GM15510 (cell line): ENCODE measurements around the gene SNX5.

Experiments
- POLR2A ChIP-seq: IDR thresholded peaks from 3 replicates; pipeline ENCODE4 v1.6.1; 2011; ENCODE audit warnings: borderline replicate concordance; ENCODE audit not compliant: insufficient read length; ENCODE audit errors: extremely low read depth

Gene SNX5

GRCh38 chr20:17968366-17969277 lies at the start of gene SNX5, which contains the start of gene MGME1:
Gene SNX5 (minus strand): TSS chr20:17968794. CDS start chr20:17968425, 369 bp downstream.
Gene MGME1 (plus strand): TSS chr20:17969018. CDS start chr20:17969860, 842 bp downstream.
- TF ChIP-seq POLR2A, result peak; percentile 98

- no peak for TF ChIP-seq POLR2A
These were observed 49.5 kb upstream of the SNX5 start for GRCh38 chr20:18018100-18018499.

DNA sequence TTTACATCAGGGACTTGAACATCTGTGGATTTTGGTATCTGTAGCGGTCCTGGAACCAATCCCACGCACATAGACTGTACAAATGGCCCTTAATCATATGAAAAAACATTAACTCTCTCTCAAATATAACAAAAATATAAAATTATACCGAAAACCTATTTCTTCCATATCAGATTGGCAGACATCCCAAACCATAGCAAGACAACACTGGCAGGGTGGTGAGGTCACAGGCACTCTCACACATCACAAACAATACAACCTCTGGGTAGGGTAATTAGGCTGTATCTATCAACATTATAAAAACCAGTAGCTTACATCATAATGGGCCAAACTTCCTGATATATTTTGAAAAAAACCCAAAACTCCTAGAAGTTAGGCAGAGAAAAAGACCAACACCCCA lies 48.2 kb upstream of the SNX5 start:
- TF ChIP-seq POLR2A, result no peak

DNA sequence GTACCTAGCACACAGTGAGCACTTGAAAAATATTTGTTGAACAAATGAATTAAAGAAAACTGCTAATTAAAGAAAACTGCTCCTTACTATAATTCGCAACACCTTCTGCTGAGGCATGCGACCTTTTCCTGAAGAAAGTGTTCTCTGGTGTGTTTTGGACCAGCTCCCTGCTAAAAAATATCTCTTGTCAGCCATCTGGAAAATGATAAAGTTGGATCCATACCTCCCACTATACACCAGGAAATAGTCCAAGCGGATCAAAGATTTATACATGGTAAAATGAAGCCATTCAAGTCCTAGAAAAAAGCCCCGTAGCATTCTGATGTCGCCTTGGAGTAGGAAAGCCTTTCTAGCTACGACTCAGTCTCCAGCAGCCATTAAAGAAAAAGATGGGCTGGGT lies 45.8 kb upstream of the SNX5 start:
- TF ChIP-seq POLR2A, result no peak

- TF ChIP-seq POLR2A, result no peak
These were observed 44.3 kb upstream of the SNX5 start for GRCh38 chr20:18012901-18013300.

DNA sequence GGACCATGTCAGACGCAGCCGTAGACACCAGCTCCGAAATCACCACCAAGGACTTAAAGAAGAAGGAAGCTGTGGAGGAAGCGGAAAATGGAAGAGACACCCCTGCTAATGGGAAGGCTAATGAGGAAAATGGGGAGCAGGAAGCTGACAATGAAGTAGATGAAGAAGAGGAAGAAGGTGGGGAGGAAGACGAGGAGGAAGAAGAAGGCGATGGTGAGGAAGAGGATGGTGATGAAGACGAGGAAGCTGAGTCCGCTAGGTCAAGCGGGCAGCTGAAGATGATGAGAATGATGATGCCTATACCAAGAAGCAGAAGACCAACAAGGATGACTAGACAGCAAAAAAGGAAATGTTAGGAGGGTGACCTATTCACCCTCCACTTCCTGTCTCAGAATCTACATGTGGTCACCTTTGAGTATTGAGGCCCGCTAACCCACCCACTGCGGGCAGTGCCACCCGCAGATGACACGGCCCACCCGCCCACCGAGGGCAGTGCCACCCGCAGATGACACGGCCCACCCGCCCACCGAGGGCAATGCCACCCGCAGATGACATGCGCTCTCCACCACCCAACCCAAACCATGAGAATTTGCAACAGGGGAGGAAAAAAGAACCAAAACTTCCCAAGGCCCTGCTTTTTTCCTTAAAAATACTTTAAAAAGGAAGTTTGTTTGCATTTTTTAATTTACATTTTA lies 43.5 kb upstream of the SNX5 start:
- TF ChIP-seq POLR2A, result no peak

GRCh38 chr20:18011482-18011881 lies 42.9 kb upstream of the SNX5 start:
- no peak for TF ChIP-seq POLR2A

DNA sequence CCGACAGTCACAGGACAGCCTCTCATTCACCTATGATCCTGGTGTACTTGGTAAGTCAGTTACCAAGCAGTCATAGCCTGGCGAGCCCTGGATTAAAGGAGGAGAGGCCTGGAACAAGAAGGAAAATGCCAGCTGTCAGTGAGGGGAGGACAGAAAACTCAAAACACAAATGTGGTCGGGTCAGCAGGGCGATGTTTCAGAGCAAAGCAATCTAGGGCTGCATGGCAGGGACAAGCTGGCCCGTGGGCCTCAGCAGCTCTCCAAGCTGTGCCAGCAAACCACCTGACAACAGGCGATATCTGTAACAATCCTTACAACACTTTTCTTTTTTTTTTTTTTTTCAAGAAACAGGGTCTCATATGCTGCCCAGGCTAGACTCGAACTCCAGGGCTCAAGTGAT lies 40.5 kb upstream of the SNX5 start:
- TF ChIP-seq POLR2A, result no peak

- TF ChIP-seq POLR2A, result no peak
These were observed 39.1 kb upstream of the SNX5 start for GRCh38 chr20:18007534-18008292.

- TF ChIP-seq POLR2A, result no peak
These were observed 38.1 kb upstream of the SNX5 start for GRCh38 chr20:18006684-18007083.

- no peak for TF ChIP-seq POLR2A
These were observed 37.4 kb upstream of the SNX5 start for GRCh38 chr20:18005990-18006364.

DNA sequence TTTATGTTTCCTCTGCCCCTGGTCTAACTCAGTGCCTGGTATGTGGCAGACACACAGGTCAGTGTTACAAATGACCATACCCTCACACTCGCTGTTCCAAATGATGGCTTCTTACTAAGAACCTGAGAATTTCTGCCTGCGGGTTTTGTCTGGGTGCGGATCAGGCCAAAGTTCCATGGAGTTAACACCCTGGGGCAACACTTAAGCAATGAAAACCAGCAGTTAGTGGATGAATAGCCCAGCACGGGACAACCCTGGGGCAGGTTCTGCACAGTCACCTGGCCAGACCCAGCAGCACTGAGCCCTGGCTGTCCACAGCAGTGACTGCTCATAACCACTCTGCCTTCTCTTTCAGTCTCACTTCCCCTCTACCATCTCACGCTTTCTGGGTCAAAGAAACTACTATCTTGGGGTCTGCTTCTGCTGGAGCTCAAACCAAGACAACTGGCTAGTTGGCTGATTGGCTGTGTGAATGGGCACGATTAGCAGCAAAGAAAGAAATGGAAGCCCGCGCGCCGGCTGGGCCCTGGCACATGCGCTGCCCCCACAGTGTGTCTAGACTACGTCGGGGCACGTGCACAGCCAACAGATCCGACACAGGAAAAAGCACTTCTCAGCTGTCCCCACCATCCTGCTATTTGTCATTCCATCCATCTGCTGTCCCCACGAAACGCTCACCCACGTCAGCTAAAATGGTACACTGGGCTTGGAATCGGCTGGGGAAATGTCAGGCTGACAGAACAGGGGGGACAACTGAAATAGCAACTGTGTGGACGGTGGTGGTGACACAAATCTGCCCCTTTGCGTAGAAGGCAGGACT lies 36.8 kb upstream of the SNX5 start:
- TF ChIP-seq POLR2A, result no peak

GRCh38 chr20:18004384-18005031 lies 35.9 kb upstream of the SNX5 start:
- TF ChIP-seq POLR2A, result no peak

DNA sequence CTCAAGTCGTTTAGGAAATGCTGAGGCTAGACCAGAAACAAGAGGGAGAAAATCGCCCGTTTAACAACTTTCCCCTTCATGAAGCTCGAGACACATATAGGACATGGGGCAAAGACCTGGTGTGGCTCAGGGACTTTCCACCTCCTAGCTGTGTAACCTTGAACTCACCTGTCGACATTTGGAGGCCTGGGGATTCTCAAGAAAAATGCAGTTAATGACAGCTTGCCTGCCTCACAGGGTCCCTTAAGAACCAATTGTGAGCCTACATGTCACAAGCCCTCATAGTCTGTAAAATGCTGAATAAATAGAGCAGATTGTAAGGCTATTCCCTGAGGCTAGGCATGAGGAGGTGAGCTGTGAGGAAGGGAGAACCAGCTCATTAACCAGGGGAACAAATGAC lies 35.3 kb upstream of the SNX5 start:
- no peak for TF ChIP-seq POLR2A
